Adrenal gland (tissue), 5 donors: Measurements from ENCODE around the gene EPG5.

Experiments used
- CTCF ChIP-seq, 6 experiments: fragments of 450-650 bp in 4 of 6; fragments of 200-600 bp in 2 of 6; sonication (generic) in 1 of 6; IDR thresholded peaks; 1 replicate in 5 of 6; 2 replicates in 1 of 6; pipeline versions ENCODE4 v1.5.1 to v1.8.0; 2016 to 2021; ENCODE audit warnings: antibody characterized with exemption in 6 of 6, mild to moderate bottlenecking in 2 of 6, moderate library complexity in 1 of 6
- POLR2A ChIP-seq, 2 donors: fragments of 450-650 bp; IDR thresholded peaks; one replicate each; pipeline ENCODE4 v1.6.1; 2017; ENCODE audit warnings: antibody characterized with exemption in 2 of 2, mild to moderate bottlenecking in 2 of 2, moderate library complexity in 1 of 2
- donor health status: DM: no; HTN: no; CAD: no.

DNA sequence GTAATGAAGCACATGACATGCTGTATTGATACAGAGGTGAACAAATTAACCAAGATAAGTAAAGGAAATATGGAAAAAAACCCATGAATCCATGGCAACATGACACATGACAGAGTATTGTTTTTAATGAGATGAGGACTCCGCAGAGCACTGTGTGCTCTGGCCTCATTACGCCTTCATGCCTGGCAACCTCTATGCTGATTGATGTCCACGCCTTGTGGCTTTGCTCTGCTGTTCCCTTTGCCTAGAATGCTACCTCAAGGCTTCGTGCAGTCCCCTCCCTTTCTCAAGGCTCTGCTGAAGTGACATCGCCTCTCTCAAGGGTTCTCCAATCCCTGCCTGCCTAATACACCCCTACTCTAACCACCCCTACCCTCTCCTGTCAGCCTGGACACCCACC is 133.3 kb downstream of the EPG5 start:
- TF ChIP-seq CTCF (IDR thresholded peaks at IDR 0.05) (no peak), POLR2A (IDR thresholded peaks at IDR 0.05) (no peak)
